NCI-H446 treated with DMSO at 0.1 percent for 48 hours (cell line): Measurements from ENCODE around the gene CD81.

Experiments
- DNase-seq: peaks from one replicate; lab custom pipeline; 2025; lab: John Stamatoyannopoulos, UW

Gene CD81

GRCh38 chr11:2421996-2422395 is 44.9 kb downstream of the CD81 start:
- no peak for DNase-seq

- DNase-seq: no peak
Observed at GRCh38 chr11:2422461-2423156, 45.5 kb downstream of the CD81 start.

GRCh38 chr11:2423157-2424025 is 46.3 kb downstream of the CD81 start:
- DNase-seq: no peak

- DNase-seq: no peak
Observed at GRCh38 chr11:2424811-2425495, 47.8 kb downstream of the CD81 start.

- DNase-seq: no peak
Observed at GRCh38 chr11:2425506-2425905, 48.4 kb downstream of the CD81 start.

GRCh38 chr11:2426221-2426620 is 49.1 kb downstream of the CD81 start:
- DNase-seq: no peak

GRCh38 chr11:2426826-2427521 is 49.9 kb downstream of the CD81 start:
- DNase-seq: no peak

- DNase-seq: no peak
Observed at GRCh38 chr11:2427721-2428321, 50.7 kb downstream of the CD81 start.

GRCh38 chr11:2428322-2428795 is 51.2 kb downstream of the CD81 start:
- DNase-seq: no peak

GRCh38 chr11:2431395-2431794 is 54.3 kb downstream of the CD81 start:
- no peak for DNase-seq

GRCh38 chr11:2432171-2432621 is 55.1 kb downstream of the CD81 start:
- no peak for DNase-seq

- no peak for DNase-seq
Observed at GRCh38 chr11:2432628-2433071, 55.5 kb downstream of the CD81 start.

- no peak for DNase-seq
Observed at GRCh38 chr11:2433106-2433925, 56.2 kb downstream of the CD81 start.

- DNase-seq: no peak
Observed at GRCh38 chr11:2434008-2434407, 56.9 kb downstream of the CD81 start.

- no peak for DNase-seq
Observed at GRCh38 chr11:2434506-2435255, 57.6 kb downstream of the CD81 start.

- DNase-seq: no peak
Observed at GRCh38 chr11:2435288-2436012, 58.3 kb downstream of the CD81 start.

GRCh38 chr11:2436013-2436520 is 59.0 kb downstream of the CD81 start:
- no peak for DNase-seq

GRCh38 chr11:2436521-2437031 is 59.5 kb downstream of the CD81 start:
- DNase-seq: no peak

- no peak for DNase-seq
Observed at GRCh38 chr11:2437516-2437915, 60.4 kb downstream of the CD81 start.
